ENCODE data around the gene RAPGEF5. TPM values are rescaled to one million over a fixed set of nuclear protein-coding genes. Genes with fewer than 3 reads are reported as not detected.

RAPGEF5 gene
- total and polyA plus RNA-seq, 2 donors (not counting 3 experiments of a cell fraction or from before 2014, with no cell fraction given) = 10.0 to 43.2 TPM

DNA sequence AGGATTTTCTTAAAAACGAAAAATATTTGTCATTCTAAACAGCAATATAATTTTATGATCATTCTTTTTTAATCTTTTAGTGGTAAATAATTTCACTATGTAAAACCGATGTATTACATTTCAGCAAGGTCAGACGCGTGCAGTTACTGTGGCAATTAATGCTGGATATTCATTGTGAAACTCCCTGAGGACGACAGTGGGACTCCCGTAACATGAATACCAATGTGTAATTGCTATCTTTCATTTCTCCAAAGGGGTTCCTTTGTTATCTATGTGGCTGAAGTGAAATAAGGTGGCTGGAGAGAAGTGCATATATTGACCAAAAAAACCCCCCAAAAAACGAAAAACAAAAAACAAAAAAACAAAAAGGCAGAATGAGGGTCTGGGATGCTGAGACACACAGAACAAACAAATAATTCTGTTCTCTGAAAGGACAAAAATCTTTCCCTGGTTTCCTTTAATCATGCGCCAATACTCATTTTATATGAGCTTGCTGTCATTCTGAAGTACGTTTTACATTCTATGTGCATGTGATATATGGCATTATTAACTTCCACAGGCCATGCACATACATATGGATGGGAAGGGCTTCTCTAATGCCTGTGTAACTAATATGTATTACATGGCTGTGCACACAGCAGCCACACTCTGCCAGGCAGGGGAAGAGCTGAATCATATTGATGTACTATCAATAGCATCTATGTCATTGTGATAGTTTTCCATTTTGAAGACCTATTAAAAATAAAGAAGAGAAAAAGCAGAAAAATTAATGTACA lies 161.4 kb downstream of the RAPGEF5 start:
- H3K27ac ChIP-seq (ENCODE audit: insufficient read depth, low read depth, low read length) = no peak overlapping the region
- CTCF ChIA-PET = interaction anchor here (1.2 kb wide), 1 partner anchor 25 kb away, joined by 3 read pairs; no protein-coding TSS in a partner anchor
- TF ChIP-seq JUN (IDR thresholded peaks at IDR 0.05; ENCODE audit: borderline replicate concordance, insufficient read depth, insufficient read length, low read depth) (no peak), FOS (IDR thresholded peaks at IDR 0.05; ENCODE audit: borderline replicate concordance, insufficient read depth, low read length) (no peak), GATA2 (IDR thresholded peaks at IDR 0.05; ENCODE audit: insufficient read depth, insufficient read length, low read depth, low read length) (no peak), EZH2 (IDR thresholded peaks at IDR 0.05; ENCODE audit: borderline replicate concordance, low read depth, low read length, severe bottlenecking) (no peak), POLR2AphosphoS5 (IDR thresholded peaks at IDR 0.05; ENCODE audit: insufficient read depth, low read depth, low read length) (no peak), POLR2A (IDR thresholded peaks at IDR 0.05; ENCODE audit: low read depth, low read length) (no peak), MYC (IDR thresholded peaks at IDR 0.05; ENCODE audit: low read depth, low read length) (no peak)
- TF ChIP-seq, protein P1, sequence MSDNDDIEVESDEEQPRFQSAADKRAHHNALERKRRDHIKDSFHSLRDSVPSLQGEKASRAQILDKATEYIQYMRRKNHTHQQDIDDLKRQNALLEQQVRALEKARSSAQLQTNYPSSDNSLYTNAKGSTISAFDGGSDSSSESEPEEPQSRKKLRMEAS (IDR thresholded peaks at IDR 0.05; ENCODE audit: insufficient read depth, insufficient read length) = no peak
- TF ChIP-seq, protein P2, sequence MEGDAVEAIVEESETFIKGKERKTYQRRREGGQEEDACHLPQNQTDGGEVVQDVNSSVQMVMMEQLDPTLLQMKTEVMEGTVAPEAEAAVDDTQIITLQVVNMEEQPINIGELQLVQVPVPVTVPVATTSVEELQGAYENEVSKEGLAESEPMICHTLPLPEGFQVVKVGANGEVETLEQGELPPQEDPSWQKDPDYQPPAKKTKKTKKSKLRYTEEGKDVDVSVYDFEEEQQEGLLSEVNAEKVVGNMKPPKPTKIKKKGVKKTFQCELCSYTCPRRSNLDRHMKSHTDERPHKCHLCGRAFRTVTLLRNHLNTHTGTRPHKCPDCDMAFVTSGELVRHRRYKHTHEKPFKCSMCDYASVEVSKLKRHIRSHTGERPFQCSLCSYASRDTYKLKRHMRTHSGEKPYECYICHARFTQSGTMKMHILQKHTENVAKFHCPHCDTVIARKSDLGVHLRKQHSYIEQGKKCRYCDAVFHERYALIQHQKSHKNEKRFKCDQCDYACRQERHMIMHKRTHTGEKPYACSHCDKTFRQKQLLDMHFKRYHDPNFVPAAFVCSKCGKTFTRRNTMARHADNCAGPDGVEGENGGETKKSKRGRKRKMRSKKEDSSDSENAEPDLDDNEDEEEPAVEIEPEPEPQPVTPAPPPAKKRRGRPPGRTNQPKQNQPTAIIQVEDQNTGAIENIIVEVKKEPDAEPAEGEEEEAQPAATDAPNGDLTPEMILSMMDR (IDR thresholded peaks at IDR 0.05; ENCODE audit: extremely low read depth in 1 of 2, insufficient read depth in 1 of 2, low read depth in 1 of 2, low read length in 2 of 2) = no peak
- POLR2A ChIA-PET = no interaction called here
- H4K20me1 ChIP-seq (replicated peaks; ENCODE audit: control insufficient read depth, extremely low read depth, insufficient read depth, low read length) = no peaks in the 10 kb centered on the region
- FAIRE-seq (no peak), DNase-seq (ENCODE audit: low read depth, low spot score) (no peak)
- H3K4me2 ChIP-seq (ENCODE audit: insufficient read depth, low read length) = no peak overlapping the region
- no peak overlapping the region for H2AFZ ChIP-seq (ENCODE audit: low read depth, low read length)
- H3K27me3 ChIP-seq (ENCODE audit: control insufficient read depth in 2 of 2, insufficient read depth in 2 of 2, low read length in 2 of 2) = no peaks in the 10 kb centered on the region
- no peak overlapping the region for H3K4me3 ChIP-seq (replicated peaks in 1 of 3; ENCODE audit: insufficient read depth in 1 of 3, low read depth in 1 of 3, low read length in 3 of 3)
- no peaks in the 10 kb centered on the region for H3K4me1 ChIP-seq (ENCODE audit: control insufficient read depth, extremely low read depth, insufficient read depth, low read length)
- H3K79me2 ChIP-seq (ENCODE audit: control insufficient read depth, insufficient read depth, low read length) = no peaks in the 10 kb centered on the region
- no peaks in the 10 kb centered on the region for H3K9me3 ChIP-seq (replicated peaks; ENCODE audit: control insufficient read depth, insufficient read depth, low read length)
- no peak overlapping the region for H3K9ac ChIP-seq (replicated peaks; ENCODE audit: extremely low read depth, insufficient read depth, low read length)
- H3K36me3 ChIP-seq (ENCODE audit: control insufficient read depth in 2 of 2, extremely low read depth in 1 of 2, insufficient read depth in 2 of 2, low read length in 2 of 2) = peaks cover 0 to 10% of the 10 kb centered on the region in 2 experiments
- dilution Hi-C loops (cut with MboI; ENCODE audit: extremely low pct_ligation_motif_present, low sequenced_read_pairs) = no loop called here
- no TSS peak for BruUV-seq (replicated peaks)
- intact Hi-C loops (cut with micrococcal nuclease) = no loop called here
- no peaks in the 10 kb centered on the region for H3K9me1 ChIP-seq (replicated peaks; ENCODE audit: control insufficient read depth, extremely low read depth, insufficient read depth, low read length)

Data from endothelial cell of umbilical vein (primary cell).